Ovary (tissue), 9 donors: Measurements from ENCODE around the gene FAM53A. TPM values are rescaled to one million over a fixed set of nuclear protein-coding genes. Genes with fewer than 3 reads are reported as not detected.
"Not testable (repeated sequence)": the region's sequence is repeated elsewhere in the genome, so short reads cannot be mapped to it uniquely, and the experiment has no call there.

Experiments used
- DNase-seq, 5 donors: peaks; one replicate each; pipeline ENCODE4 v3.0.0-alpha.2; 2019 to 2020
- H3K27ac ChIP-seq, 2 donors: fragments of 200-600 bp; one replicate each; pipeline versions ENCODE4 v1.5.1 to v1.8.0; 2019 to 2022
- H3K27me3 ChIP-seq: fragments of 200-600 bp; one replicate; pipeline ENCODE4 v1.8.0; 2022
- H3K36me3 ChIP-seq: fragments of 200-600 bp; sonication (generic); one replicate; pipeline ENCODE4 v1.5.1; 2019
- H3K4me1 ChIP-seq: one replicate; pipeline ENCODE4 v1.8.1; 2013; ENCODE audit warnings: mild to moderate bottlenecking, moderate library complexity; ENCODE audit not compliant: insufficient read depth
- H3K4me3 ChIP-seq: fragments of 200-600 bp; sonication (generic); one replicate; pipeline ENCODE4 v1.5.1; 2017
- H3K9me3 ChIP-seq, 2 donors: fragments of 200-600 bp in 1 of 2; sonication (generic) in 1 of 2; one replicate each; pipeline versions ENCODE4 v1.5.1 to v1.8.1; 2013 to 2019; ENCODE audit warnings: mild to moderate bottlenecking in 1 of 2, moderate library complexity in 1 of 2
- EP300 ChIP-seq: sonication (generic); formaldehyde crosslinking; IDR thresholded peaks from one replicate; pipeline ENCODE4 v1.6.1; 2017; ENCODE audit warnings: antibody characterized with exemption
- POLR2A ChIP-seq: fragments of 450-650 bp; IDR thresholded peaks from one replicate; pipeline ENCODE4 v1.6.1; 2017; ENCODE audit warnings: antibody characterized with exemption, mild to moderate bottlenecking, moderate library complexity
- WGBS, 3 donors: extraction: QIAGEN DNeasy Blood & Tissue Kit in 1 of 3; methylation state at CpG; one replicate each; pipeline versions ENCODE4 v1.1.5 to v1.1.7; 2013 to 2017; 5-methylcytosine and 5-hydroxymethylcytosine counted together
- intact Hi-C, 4 donors: fragments of 100-400 bp; cut with DNase I; formaldehyde crosslinking; loops; one replicate each; pipeline versions ENCODE4 v1.11.0 to v1.15.1; 2022 to 2023
- polyA plus RNA-seq, 2 donors: library from polyadenylated mRNA; stranded (reverse); fragments of 200-250 nt in 1 of 2; fragments of 350-450 nt in 1 of 2; fragmentation: Illumina TruSeq in 1 of 2; extraction: RNeasy Lipid Tissue Mini Kit (QIAGEN cat#74804) in 1 of 2; gene quantifications; one replicate each; pipeline ENCODE4 v1.2.3, GENCODE V29; 2013 to 2014
- total RNA-seq, 7 donors: library from RNA; depleted of rRNA in 2 of 7; stranded (reverse); fragments of >200 nt in 2 of 7; fragmentation: NEBNext Ultra II Directional in 3 of 7; extraction: Animal tissue kit (Norgen Biotek cat#: 25700) in 3 of 7; gene quantifications; one replicate each; pipeline versions ENCODE4 v1.1.0 to v1.2.4, GENCODE V29; 2016 to 2023
- TF ChIP-seq, protein P1 (sequence below), 3 donors: fragments of 450-650 bp in 2 of 3; fragments of 200-600 bp in 1 of 3; IDR thresholded peaks; one replicate each; pipeline versions ENCODE4 v1.5.1 to v1.8.0; 2016 to 2022; ENCODE audit warnings: antibody characterized with exemption in 3 of 3, mild to moderate bottlenecking in 1 of 3
- donor health status: DM: no; HTN: no; CAD: no; lungs with moderate emphysema.
- donor health status: DM: no; HTN: no; CAD: no.
- donor health status: Bipolar disorder and iron deficiency.
- donor health status: DM: yes; HTN: yes; CAD: no.
- donor health status: DM: no; HTN: no; CAD: no.
- donor health status: DM: yes; HTN: yes; CAD: no.

FAM53A gene
- total and polyA plus RNA-seq, 9 donors: 0.32 to 5.1 (median 2.4) TPM

GRCh38 chr4:1705732-1706131 lies 21.6 kb upstream of the FAM53A start:
- no peak overlapping the region for H3K27ac ChIP-seq
- WGBS, 3 donors: 94 to 97% (median 96%) methylated on average over 6 of the region's 6 CpGs
- DNase-seq: no peak
- H3K9me3 ChIP-seq: no peaks in the 10 kb centered on the region
- H3K4me1 ChIP-seq: peaks cover 3% of the 10 kb centered on the region
- H3K27me3 ChIP-seq: no peaks in the 10 kb centered on the region
- no peak overlapping the region for H3K4me3 ChIP-seq
- TF ChIP-seq, protein P1, sequence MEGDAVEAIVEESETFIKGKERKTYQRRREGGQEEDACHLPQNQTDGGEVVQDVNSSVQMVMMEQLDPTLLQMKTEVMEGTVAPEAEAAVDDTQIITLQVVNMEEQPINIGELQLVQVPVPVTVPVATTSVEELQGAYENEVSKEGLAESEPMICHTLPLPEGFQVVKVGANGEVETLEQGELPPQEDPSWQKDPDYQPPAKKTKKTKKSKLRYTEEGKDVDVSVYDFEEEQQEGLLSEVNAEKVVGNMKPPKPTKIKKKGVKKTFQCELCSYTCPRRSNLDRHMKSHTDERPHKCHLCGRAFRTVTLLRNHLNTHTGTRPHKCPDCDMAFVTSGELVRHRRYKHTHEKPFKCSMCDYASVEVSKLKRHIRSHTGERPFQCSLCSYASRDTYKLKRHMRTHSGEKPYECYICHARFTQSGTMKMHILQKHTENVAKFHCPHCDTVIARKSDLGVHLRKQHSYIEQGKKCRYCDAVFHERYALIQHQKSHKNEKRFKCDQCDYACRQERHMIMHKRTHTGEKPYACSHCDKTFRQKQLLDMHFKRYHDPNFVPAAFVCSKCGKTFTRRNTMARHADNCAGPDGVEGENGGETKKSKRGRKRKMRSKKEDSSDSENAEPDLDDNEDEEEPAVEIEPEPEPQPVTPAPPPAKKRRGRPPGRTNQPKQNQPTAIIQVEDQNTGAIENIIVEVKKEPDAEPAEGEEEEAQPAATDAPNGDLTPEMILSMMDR (IDR thresholded peaks at IDR 0.05): no peak
- TF ChIP-seq EP300 (no peak), POLR2A (no peak)
- H3K36me3 ChIP-seq: no peaks in the 10 kb centered on the region
- intact Hi-C loops: no loop called here

DNA sequence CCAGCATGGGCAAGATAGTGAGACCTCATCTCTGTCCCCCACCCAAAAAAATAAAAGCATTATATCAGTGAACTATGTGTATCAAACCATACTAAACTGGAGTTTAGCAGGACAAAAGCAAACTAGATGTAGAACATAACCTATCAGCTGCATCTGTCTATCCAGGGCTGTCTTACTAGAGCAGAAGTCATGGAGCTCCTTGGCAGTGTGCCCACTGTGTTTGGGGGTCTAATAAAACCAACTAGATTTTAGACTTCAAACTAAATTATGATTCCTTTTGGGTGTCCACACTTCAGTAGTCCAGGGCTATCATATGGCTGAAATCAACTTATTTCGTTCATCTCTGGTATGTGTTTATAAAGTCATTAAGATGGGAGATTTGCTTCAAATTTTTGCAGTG lies 19.8 kb upstream of the FAM53A start:
- Histone ChIP-seq H3K36me3 (no peaks in the 10 kb centered on the region), H3K4me3 (no peak overlapping the region), H3K27ac (no peak overlapping the region), H3K9me3 (no peaks in the 10 kb centered on the region), H3K4me1 (no peaks in the 10 kb centered on the region), H3K27me3 (no peaks in the 10 kb centered on the region)
- intact Hi-C loops: no loop called here
- DNase-seq: peak in 1 of 5 donors; percentile 20
- TF ChIP-seq EP300: no peak
- TF ChIP-seq POLR2A: no peak
- TF ChIP-seq, protein P1 (IDR thresholded peaks at IDR 0.05): no peak
- WGBS, 3 donors: 76 to 83% (median 76%) methylated on average over 1 of the region's 1 CpG

- intact Hi-C loops, H3K27ac ChIP-seq, DNase-seq, H3K4me1 ChIP-seq, H3K27me3 ChIP-seq, H3K36me3 ChIP-seq, H3K4me3 ChIP-seq, H3K9me3 ChIP-seq: not testable (repeated sequence)
- 85 to 95% (median 90%) methylated on average over 8 of the region's 8 CpGs for WGBS, 3 donors
Measured at GRCh38 chr4:1701671-1702070, 17.6 kb upstream of the FAM53A start.

GRCh38 chr4:1695913-1696312 lies 11.8 kb upstream of the FAM53A start:
- no peak for DNase-seq
- Histone ChIP-seq H3K36me3 (no peaks in the 10 kb centered on the region), H3K9me3 (no peaks in the 10 kb centered on the region), H3K4me1 (no peaks in the 10 kb centered on the region), H3K4me3 (no peak overlapping the region), H3K27me3 (no peaks in the 10 kb centered on the region), H3K27ac (no peak overlapping the region)
- intact Hi-C loops: loop anchor here in 1 of 4 donors (2.0 kb wide), 1 partner anchor 29 kb away; no protein-coding TSS in a partner anchor
- WGBS, 3 donors: 39 to 56% (median 51%) methylated on average over 5 of the region's 5 CpGs
- no peak for TF ChIP-seq POLR2A
- TF ChIP-seq, protein P1 (IDR thresholded peaks at IDR 0.05): no peak
- TF ChIP-seq EP300: no peak

GRCh38 chr4:1693131-1693896 lies 9.2 kb upstream of the FAM53A start:
- Histone ChIP-seq H3K4me1 (no peaks in the 10 kb centered on the region), H3K27ac (no peak overlapping the region), H3K27me3 (no peaks in the 10 kb centered on the region), H3K36me3 (no peaks in the 10 kb centered on the region), H3K9me3 (no peaks in the 10 kb centered on the region), H3K4me3 (no peak overlapping the region)
- peak; percentile 55 to 76 (median 73) for DNase-seq
- WGBS, 3 donors: 43 to 48% (median 45%) methylated on average over 7 of the region's 7 CpGs
- intact Hi-C loops: loop anchor here in 3 of 4 donors (5.0 kb wide), 1 partner anchor 34 kb away; no protein-coding TSS in a partner anchor
- TF ChIP-seq EP300: no peak
- TF ChIP-seq, protein P1 (IDR thresholded peaks at IDR 0.05): peak; percentile 69 to 72 (median 70)
